DOHH2 (cell line): ENCODE results near the gene FAIM.
"Not testable (repeated sequence)": the region's sequence is repeated elsewhere in the genome, so short reads cannot be mapped to it uniquely, and the experiment has no call there.

Source experiments
- CTCF ChIP-seq: fragments of 200-600 bp; sonication (generic); IDR thresholded peaks from one replicate; pipeline ENCODE4 v1.5.1; 2014; ENCODE audit warnings: antibody characterized with exemption, mild to moderate bottlenecking, low read depth, low read length; ENCODE audit not compliant: poor library complexity, severe bottlenecking
- EZH2phosphoT487 ChIP-seq: fragments of 200-600 bp; sonication (generic); IDR thresholded peaks from 2 replicates; pipeline ENCODE4 v1.6.1; 2017; ENCODE audit warnings: borderline replicate concordance, mild to moderate bottlenecking, antibody characterized with exemption, low read length, moderate library complexity, mixed read lengths

- not testable (repeated sequence) for TF ChIP-seq CTCF, EZH2phosphoT487
Measured at GRCh38 chr3:138601661-138602060, 6.9 kb upstream of the FAIM start.
